Measurements from ENCODE around the gene MTA1.

MTA1 gene

GRCh38 chr14:105484069-105484996 lies 64.7 kb downstream of the MTA1 start:
- H3K4me3 ChIP-seq (ENCODE audit: low read depth, low read length) = no peak overlapping the region

- no peak overlapping the region for H3K4me3 ChIP-seq (ENCODE audit: low read depth, low read length)
Measured at GRCh38 chr14:105484997-105485393, 65.4 kb downstream of the MTA1 start.

- no peak overlapping the region for H3K4me3 ChIP-seq (ENCODE audit: low read depth, low read length)
Measured at GRCh38 chr14:105485739-105486162, 66.1 kb downstream of the MTA1 start.

GRCh38 chr14:105486163-105486973 lies 66.7 kb downstream of the MTA1 start, which contains the start of gene CRIP1:
Gene CRIP1, plus strand, starts transcription at chr14:105486886. Its CDS starts 374 bp downstream, at chr14:105487260.
- peak within 1 kb of the TSS; percentile 13 for H3K4me3 ChIP-seq (ENCODE audit: low read depth, low read length)

- peak overlapping the region; percentile 13 for H3K4me3 ChIP-seq (ENCODE audit: low read depth, low read length)
Measured at GRCh38 chr14:105486974-105487448, 67.4 kb downstream of the MTA1 start.

- peak overlapping the region; percentile 13 for H3K4me3 ChIP-seq (ENCODE audit: low read depth, low read length)
Measured at GRCh38 chr14:105487449-105487985, 67.9 kb downstream of the MTA1 start.

GRCh38 chr14:105487986-105488777 lies 68.6 kb downstream of the MTA1 start:
- H3K4me3 ChIP-seq (ENCODE audit: low read depth, low read length) = no peak overlapping the region

GRCh38 chr14:105488781-105489541 lies 69.3 kb downstream of the MTA1 start:
- no peak overlapping the region for H3K4me3 ChIP-seq (ENCODE audit: low read depth, low read length)

GRCh38 chr14:105489542-105490266 lies 70.1 kb downstream of the MTA1 start:
- peak overlapping the region; percentile 33 for H3K4me3 ChIP-seq (ENCODE audit: low read depth, low read length)

- H3K4me3 ChIP-seq (ENCODE audit: low read depth, low read length) = peak overlapping the region; percentile 33
Measured at GRCh38 chr14:105490267-105490571, 70.6 kb downstream of the MTA1 start.

GRCh38 chr14:105490572-105491365 lies 71.1 kb downstream of the MTA1 start, which contains the start of gene TEDC1:
Gene TEDC1, plus strand, starts transcription at chr14:105491246. Its CDS starts 130 bp downstream, at chr14:105491376.
- peak within 1 kb of the TSS; percentile 64 for H3K4me3 ChIP-seq (ENCODE audit: low read depth, low read length)

GRCh38 chr14:105491366-105491973 lies 71.8 kb downstream of the MTA1 start:
- peak overlapping the region; percentile 64 for H3K4me3 ChIP-seq (ENCODE audit: low read depth, low read length)

- no peak overlapping the region for H3K4me3 ChIP-seq (ENCODE audit: low read depth, low read length)
Measured at GRCh38 chr14:105492031-105492970, 72.7 kb downstream of the MTA1 start.

GRCh38 chr14:105492971-105493871 lies 73.6 kb downstream of the MTA1 start:
- H3K4me3 ChIP-seq (ENCODE audit: low read depth, low read length) = no peak overlapping the region

GRCh38 chr14:105493921-105494605 lies 74.4 kb downstream of the MTA1 start:
- H3K4me3 ChIP-seq (ENCODE audit: low read depth, low read length) = no peak overlapping the region

All from iPS-11a (cell line).